ENCODE results near the gene PARN.
"Not testable (repeated sequence)": the region's sequence is repeated elsewhere in the genome, so short reads cannot be mapped to it uniquely, and the experiment has no call there.

The PARN gene

GRCh38 chr16:14427371-14427948 is 202.6 kb downstream of the PARN start:
- DNase-seq = no peak

GRCh38 chr16:14424595-14424994 is 205.5 kb downstream of the PARN start:
- DNase-seq = no peak

- DNase-seq = no peak
These were observed 206.7 kb downstream of the PARN start for GRCh38 chr16:14423344-14423743.

GRCh38 chr16:14420721-14421488 is 209.2 kb downstream of the PARN start:
- DNase-seq = no peak

- DNase-seq = not testable (repeated sequence)
These were observed 209.8 kb downstream of the PARN start for GRCh38 chr16:14420243-14420642.

GRCh38 chr16:14419817-14420216 is 210.2 kb downstream of the PARN start:
- DNase-seq = no peak

- no peak for DNase-seq
These were observed 211.2 kb downstream of the PARN start for GRCh38 chr16:14418795-14419225.

GRCh38 chr16:14416184-14416583 is 213.9 kb downstream of the PARN start:
- no peak for DNase-seq

- DNase-seq = no peak
These were observed 214.8 kb downstream of the PARN start for GRCh38 chr16:14415291-14415690.

- DNase-seq = no peak
These were observed 220.5 kb downstream of the PARN start for GRCh38 chr16:14409563-14409962.

- no peak for DNase-seq
These were observed 222.2 kb downstream of the PARN start for GRCh38 chr16:14407786-14408399.

- no peak for DNase-seq
These were observed 224.2 kb downstream of the PARN start for GRCh38 chr16:14405611-14406537.

- DNase-seq = not testable (repeated sequence)
These were observed 227.1 kb downstream of the PARN start for GRCh38 chr16:14403001-14403389.

GRCh38 chr16:14402114-14403000 is 227.7 kb downstream of the PARN start:
- not testable (repeated sequence) for DNase-seq

- not testable (repeated sequence) for DNase-seq
These were observed 228.4 kb downstream of the PARN start for GRCh38 chr16:14401711-14402061.

- not testable (repeated sequence) for DNase-seq
These were observed 228.9 kb downstream of the PARN start for GRCh38 chr16:14400978-14401710.

- no peak for DNase-seq
These were observed 229.6 kb downstream of the PARN start for GRCh38 chr16:14400285-14400977.

- no peak for DNase-seq
These were observed 230.4 kb downstream of the PARN start for GRCh38 chr16:14399378-14400284.

GRCh38 chr16:14398014-14398717 is 231.9 kb downstream of the PARN start:
- no peak for DNase-seq

Data from DMS153 (cell line).